NCI-H146 treated with DMSO at 0.1 percent for 48 hours (cell line): ENCODE data around the gene METTL4.

Source experiments
- DNase-seq: peaks from one replicate; lab custom pipeline; 2025; ENCODE audit not compliant: unreplicated experiment; lab: John Stamatoyannopoulos, UW

METTL4 gene, protein sequence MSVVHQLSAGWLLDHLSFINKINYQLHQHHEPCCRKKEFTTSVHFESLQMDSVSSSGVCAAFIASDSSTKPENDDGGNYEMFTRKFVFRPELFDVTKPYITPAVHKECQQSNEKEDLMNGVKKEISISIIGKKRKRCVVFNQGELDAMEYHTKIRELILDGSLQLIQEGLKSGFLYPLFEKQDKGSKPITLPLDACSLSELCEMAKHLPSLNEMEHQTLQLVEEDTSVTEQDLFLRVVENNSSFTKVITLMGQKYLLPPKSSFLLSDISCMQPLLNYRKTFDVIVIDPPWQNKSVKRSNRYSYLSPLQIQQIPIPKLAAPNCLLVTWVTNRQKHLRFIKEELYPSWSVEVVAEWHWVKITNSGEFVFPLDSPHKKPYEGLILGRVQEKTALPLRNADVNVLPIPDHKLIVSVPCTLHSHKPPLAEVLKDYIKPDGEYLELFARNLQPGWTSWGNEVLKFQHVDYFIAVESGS

DNA sequence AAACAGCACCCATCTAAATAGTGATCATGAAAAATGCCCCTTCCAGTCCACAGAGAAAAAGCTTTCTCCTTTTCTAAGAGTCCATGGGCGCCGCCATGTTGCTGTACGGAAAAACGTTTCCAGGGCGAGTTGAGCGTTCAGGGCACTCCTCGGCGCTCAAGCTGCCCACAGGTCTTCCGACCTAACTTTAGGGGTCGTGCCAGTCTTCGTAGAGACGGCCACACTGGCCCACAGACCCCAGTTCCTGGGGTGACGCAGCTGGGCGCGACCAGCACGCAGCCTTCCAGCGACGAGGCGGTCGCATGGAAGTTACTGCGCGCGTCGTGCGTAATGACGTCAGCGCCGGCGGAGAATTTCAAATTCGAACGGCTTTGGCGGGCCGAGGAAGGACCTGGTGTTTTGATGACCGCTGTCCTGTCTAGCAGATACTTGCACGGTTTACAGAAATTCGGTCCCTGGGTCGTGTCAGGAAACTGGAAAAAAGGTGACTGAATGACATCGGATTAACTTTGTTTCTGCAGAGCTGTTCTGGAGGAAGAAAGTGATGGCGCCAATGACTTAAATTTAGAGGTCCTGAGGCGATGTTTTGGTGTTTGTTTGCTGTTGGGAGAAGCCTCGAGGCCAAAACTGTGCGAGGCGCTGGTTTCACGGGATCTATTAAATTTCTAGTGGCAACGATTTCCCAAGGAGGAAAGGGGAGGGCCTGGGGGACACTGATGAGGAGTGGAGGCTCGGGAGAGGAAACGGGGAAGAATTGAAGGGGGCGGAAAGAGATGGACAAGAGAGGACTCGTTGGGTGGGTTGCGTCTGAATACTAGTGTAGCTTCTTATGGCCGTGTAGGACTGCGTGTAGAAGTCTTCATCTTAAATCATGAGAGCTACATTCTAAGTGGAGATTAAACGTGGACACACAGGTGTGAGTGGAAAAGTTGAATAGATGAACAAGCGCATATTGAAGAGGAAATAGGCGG is at the start of gene METTL4, which contains the start of gene NDC80:
METTL4 (minus strand) TSS at position 306 of the 971 bp plus-strand sequence. CDS start 4,289 bp downstream, outside the sequence.
NDC80 (plus strand) TSS at position 358 of the 971 bp plus-strand sequence. CDS start 1,429 bp downstream, outside the sequence.
- DNase-seq: peak; percentile 85

DNA sequence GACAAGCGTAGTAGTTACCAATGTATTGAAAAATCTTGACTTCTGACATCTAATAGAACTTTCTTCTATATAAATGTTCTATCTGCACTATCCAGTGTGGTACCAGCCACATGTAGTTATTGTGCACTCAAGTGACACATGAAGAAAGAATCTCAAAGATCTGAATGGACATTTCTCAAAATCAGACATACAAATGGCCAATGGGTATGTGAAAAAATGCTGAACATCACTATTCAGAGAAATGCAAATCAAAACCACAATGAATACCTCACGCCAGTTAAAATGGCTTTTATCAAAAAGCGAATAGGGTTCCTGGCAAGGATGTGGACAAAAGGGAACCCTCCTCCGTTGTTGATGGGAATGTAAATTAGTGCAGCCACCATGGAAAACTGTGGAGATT is 46.7 kb upstream of the METTL4 start:
- no peak for DNase-seq

DNA sequence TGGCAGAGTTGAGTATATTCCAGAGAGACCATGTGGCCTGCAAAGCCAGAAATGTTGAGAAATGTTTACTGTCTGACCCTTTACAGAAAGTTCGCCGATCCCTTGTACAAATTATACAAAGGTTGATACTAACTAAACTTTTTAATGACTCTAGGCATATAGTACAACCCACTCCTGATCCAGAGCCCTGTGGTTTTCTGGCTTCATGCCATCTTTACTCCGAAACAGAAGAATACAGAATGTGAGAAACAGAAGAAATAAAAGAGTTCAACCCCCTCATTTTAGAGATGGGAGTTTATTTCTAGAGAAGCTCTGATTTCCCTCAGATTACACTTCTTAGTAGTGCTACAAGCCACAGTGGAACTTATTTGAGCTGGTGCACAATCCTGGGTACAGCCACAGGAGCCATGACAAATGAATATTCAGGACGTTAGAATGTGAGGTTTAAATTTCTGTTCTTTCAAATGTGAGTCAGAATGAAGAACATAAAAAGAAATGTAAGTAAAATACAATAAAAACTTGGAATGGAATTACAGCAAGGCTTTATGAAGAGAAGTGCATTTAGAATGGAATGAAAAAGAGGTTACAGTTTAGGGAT is 46.2 kb upstream of the METTL4 start:
- no peak for DNase-seq

DNA sequence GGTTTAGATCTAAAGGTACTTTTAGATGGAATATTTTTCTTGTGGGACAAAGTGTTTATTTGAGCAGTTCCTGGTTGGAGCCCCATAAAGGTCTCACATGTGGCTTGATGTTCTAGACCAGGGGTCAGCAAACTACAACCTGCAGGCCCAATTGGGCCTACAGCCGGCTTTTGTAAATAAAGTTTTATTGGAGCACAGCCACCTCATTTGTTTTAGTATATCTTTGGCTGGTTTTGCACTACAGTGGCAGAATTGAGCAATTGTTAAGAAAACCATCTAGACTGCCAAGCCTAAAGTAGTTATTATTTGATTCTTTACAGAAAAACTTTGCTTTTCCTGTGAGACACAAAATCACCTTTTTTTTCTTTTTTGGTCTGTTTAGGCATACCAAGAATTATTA is 41.7 kb upstream of the METTL4 start:
- DNase-seq: no peak

DNA sequence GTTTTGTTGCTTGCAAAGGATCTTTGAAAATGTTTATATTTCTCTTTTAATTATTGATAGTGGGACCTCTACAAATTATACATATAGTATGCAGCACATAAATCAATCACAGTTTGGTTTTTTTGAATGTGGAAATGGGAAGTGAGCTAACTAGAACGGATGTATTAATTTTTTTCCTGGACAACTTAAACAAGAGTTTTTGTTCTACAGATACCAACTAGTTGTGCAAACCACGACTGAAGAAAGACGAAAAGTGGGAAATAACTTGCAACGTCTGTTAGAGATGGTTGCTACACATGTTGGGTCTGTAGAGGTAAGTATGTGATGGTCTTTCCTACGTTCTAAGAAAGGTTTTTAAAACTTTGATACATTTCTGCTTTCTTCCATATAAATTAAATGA is 39.2 kb upstream of the METTL4 start:
- DNase-seq: no peak

DNA sequence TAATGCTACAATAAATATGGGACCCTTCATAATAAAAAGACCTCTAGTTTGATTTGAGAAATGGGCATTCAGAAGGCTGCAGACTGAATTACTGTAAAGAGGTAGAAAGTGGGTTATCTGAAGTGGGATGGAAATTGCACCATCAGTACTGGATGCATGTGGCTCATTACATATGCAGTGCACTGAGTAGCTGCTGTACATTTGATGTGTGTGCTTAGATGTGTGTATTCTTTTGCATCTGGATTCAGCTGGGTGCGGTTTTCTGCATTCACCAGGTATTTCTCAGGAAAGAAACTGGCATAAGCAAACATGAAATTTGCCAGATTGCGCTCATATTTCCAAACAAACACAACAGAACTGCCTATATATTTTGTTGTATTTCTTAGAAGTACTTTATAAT is 38.3 kb upstream of the METTL4 start:
- no peak for DNase-seq

DNA sequence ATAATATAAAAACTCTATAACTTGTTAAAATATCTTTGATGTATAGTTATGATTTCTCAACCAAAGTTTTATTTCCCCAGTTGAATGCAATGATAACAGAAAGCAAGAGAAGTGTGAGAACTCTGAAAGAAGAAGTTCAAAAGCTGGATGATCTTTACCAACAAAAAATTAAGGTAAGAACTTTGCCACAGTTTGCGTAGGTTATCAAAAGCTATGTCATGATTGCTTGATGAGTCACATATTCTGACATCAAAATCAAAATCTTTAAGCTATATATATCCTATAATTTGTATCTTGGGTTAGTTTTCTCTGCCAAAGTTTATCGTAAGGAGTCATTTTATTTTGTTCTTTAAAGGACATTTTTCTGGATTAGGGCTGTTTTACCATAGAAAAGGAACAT is 35.0 kb upstream of the METTL4 start:
- DNase-seq: no peak

DNA sequence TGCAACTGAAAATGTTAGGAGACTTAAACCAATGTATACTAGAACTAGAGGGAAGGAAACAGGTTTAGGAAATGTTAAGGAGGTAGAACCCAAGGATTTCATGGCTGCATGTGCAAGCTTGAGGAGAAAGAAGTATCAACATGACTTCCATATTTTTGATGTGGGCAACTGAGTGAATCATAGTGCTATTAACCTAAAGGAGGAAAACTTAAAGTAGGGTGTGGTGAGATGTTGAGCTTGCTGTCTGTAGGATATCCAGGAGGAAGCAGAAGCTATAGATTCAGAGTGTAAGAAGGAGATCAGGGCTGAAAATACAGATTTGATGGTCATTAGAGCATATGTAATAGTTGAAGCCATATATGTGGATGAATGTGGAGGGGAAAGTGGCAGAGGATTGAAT is 31.5 kb upstream of the METTL4 start:
- DNase-seq: no peak

DNA sequence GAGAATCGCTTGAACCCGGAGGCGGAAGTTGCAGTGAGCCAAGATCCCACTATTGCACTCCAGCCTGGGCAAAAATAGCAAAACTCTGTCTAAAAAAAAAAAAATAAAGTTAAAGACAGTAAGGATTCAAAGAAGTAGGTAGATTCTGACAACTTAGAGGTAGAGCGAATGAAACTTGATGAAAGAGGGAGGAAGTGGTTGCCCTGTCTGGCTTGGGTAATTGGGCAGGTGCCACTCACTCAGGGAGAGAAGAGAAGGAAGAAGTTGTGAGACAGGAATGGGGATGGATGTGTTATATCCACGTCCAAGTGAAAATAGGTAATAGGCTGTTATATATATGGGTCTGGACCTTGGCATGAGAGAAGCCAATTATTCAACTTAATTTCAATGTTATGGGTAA is 26.3 kb upstream of the METTL4 start:
- DNase-seq: no peak

DNA sequence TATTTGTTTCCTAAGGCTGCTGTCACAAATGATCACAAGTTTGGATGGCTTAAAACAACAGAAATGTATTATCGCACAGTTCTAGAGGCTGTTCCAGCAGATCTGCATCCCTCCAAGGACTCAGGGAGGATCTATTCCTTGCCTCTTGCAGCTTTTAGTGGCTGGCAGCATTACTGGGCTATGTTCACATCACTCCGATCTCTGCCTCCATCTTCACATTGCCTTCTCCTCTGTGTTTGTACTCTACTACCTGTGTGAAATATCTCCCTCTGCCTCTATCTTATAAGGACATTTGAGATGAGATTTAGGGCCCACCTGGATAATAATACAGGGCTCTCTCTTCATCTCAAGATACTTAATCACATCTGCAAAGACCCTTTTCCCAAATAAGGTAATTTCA is 19.0 kb upstream of the METTL4 start:
- DNase-seq: no peak

DNA sequence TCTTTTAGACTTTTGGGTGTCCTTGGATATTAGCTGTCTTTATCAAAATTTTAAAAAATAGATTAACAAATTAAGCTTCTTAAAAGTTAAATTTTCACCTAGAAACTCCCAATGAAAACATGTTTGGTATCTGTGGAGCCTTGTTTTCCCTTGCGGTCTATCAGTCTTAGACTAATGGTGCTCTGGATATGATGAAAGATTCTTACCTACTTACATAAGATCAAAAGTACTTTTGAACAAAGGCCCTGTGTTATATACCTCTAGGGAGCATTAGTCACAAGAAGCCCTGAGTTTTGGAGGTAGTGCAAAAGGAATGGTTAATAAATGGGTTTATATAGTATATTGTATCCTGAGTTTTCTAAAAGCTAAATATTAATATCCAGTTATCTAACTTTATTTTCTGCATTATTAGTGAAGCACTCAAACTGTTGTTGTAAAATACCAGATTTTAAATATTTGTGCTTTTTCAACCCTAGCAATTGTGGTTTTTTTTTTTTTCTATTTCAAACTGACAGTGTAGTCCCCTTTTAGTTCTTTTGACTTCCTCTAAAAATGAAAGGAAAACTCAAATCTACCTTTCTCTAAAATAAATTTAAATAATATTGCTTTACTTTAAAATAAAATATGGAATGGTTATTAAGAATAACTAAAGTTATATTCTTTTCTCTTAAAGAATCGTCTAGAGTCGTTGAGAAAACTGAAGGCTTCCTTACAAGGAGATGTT is 18.2 kb upstream of the METTL4 start:
- DNase-seq: no peak

DNA sequence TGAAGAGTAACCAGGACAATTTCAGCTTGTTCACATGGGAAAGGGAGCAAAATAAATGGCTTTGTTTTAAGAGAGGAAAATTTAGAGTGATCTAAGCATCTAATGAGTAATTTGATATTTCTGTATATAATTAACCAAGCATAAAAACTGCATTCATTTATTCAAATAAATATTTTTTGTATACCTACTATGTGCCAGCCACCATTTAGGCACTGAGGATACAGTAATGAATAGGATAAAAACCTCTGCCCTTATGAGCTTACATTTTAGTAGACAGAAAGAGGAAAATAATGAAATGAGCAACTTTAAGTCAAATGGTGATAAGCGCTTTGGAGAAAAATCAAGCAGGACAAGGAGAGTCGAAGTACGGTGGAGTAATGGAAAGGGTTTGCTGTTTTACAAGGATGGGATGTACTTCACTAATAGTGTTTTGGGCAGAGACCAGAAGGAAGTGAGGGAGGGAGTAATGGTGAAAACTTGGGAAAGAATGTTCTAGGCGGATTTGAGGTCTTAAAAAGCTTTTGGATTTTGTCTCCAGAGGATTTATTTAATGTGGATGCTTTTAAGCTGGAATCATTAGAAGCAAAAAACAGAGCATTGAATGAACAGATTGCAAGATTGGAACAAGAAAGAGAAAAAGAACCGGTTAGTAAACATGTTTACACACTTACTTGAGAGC is 17.5 kb upstream of the METTL4 start:
- no peak for DNase-seq

DNA sequence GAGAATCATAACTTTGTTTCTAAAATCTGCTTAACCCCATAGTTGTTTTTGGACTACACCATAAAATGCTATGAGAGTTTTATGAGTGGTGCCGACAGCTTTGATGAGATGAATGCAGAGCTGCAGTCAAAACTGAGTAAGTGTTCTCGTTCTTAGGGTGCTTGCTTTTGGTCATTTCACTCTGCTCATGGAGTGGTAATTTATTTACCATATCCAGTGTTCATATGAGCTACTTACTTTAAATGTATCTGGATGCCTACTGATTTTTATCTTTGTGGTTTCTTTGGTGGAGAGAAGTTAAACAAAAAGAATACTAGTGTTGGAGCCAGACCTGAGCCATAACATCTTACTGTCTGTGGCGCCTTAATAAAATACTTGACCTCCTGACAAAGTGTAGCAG is 16.5 kb upstream of the METTL4 start:
- no peak for DNase-seq

DNA sequence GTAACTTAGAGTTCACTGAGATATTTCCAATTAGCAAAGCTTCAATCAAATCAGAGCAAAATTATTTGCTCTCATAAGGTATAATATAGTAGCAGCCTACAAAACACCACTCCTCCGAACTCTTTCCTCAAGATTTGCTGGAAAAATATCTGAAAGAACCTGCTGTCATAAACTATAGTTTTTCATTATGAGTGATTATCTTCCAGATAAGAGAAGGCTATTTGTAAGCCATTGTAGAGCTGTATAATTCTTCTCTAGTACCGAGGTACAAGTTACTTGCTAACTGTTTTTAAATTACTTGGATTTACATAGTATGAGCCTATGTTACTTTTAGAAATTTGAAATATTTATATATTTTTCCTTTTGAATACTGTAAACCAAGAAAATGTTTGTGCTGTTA is 2.1 kb upstream of the METTL4 start:
- DNase-seq: no peak

DNA sequence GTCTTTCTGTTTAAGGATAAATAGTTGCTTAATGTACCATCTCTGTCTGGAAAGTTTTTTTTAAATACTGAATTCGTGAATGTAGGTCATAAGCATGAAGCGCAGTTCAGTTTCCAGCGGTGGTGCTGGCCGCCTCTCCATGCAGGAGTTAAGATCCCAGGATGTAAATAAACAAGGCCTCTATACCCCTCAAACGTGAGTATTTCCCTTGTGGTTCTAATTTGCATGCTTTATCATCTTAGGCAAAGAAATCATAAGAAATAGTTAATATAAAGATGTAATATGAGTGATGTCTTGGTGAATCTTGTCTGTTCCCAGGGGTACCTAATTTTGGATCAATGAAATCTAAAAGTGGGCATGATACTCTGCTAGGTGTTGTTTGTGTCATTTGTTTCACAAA is 1.6 kb upstream of the METTL4 start:
- no peak for DNase-seq

DNA sequence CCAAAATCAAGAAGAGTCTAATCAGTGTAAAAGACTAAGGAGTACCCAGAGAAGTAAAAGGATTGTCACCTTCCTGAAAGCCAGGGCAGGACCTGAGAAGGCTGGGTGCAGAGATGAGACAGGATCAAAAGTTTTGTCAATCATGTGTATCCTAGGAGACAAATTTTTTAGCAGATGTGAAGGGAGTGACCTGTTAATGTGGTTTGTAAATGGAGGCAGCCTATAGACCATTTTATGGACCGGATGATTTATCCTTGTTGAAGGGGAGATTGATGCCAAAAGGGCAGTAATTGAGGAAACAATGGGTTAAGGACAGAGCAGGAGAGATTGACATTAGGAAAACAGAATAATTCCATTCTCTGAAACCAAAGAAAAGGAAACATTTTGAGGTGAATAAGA is 865 bp upstream of the METTL4 start:
- DNase-seq: no peak

DNA sequence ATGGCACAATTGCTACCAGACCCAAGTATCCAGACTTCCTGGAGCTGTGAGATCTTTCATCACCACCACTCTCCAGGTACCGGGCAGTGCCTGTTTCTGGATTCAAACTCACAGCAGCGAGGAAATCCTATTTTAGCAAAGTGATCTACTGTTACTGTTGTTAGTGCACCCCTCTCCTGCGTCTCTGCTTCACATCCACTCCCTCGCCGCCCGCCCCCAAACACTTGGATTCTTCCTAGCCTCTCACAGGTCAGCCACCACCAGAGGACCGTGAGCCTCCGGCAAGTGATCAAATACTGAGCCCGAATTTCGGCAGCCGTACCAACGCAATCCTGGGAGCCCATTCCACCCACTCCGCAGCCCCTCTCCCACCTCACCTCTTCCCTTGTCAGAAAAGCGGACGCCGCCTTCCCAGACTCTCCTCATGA is 519 bp downstream of the METTL4 start:
- peak; percentile 85 for DNase-seq

DNA sequence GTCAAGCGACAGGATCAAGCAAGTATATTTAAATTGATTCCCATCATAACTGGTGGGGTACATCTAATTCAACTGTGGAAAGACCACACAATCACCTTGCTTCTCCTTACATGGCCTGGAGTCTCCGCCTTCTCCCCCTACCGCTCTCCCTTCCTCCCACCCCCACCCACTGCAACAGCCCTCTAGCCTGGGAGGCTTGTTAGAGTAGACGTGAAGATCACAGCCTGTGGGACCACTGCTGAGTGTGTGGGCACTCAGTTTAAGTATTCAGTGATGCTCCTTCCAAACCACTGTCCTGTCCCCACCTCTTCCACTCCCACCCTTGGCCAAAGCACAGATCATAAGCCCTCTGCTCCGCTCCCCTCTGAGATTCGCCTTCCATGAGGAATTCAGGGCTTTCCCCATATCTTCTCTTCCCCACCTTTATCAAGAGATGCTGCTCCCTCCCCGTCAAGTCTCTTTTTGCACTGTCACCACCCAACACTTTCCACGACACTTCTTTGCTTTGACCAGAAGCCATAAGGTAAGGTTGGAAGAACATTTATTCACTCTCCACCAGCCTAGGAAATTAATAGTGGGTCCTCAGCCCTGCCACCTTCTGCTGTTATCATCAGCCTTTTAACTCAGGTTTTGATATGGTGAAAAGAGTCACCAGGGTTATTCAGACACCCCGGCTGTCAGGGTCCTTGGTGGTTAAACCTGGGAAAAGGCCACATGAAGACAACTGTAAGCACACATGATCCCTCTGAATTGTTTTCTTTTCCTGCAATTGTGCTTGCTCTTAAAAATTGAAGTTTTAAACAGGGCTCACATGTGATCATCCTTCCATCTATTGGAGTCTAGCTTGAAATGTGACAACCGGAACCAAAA is 1.7 kb downstream of the METTL4 start:
- DNase-seq: no peak

DNA sequence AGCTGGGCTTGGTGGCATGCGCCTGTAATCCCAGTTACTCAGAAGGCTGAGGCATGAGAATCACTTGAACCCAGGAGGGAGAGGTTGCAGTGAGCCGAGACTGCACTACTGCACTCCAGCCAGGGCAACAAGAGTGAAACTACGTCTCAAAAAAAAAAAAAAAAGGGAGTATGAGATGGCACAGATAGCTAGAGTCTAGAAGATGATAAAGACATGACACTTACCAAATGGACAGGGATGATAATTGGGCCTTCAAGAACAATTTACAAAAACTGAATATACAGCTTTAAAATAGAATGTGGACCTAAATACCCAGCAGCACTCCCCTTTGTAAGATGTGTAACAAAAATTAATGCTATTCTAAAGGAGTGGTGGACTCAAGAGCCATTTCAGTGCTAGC is 2.7 kb downstream of the METTL4 start:
- no peak for DNase-seq
